Ecto neural progenitor cell (in vitro differentiated cells): ENCODE measurements around the gene RARG.
"Not testable (repeated sequence)": the region's sequence is repeated elsewhere in the genome, so short reads cannot be mapped to it uniquely, and the experiment has no call there.

Experiments used
- DNase-seq: peaks from one replicate; pipeline ENCODE4 v3.0.0-alpha.2; 2018; ENCODE audit warnings: low spot score

Gene RARG

GRCh38 chr12:53170876-53171724, 60.9 kb downstream of the RARG start:
- no peak for DNase-seq

DNA sequence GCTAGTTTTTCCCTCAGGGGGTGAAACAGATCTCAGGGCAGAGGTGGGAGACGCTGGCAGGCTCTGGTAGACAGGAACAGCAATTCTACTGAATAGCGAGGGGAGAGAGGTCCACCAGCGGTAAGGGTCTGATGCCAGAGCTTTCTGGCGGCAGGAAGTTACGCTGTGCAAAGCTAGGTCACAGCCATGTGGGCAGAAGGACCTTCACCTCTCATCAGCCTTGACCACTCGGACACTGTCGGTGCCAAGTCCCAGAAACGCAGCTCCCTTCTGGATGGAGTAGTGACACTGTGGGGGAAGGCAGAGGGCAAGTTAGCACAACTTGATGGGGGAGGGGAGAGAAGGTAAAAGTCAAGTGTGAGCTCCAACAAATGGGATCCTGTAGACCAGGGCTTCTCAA, 61.8 kb downstream of the RARG start:
- DNase-seq, result no peak

DNA sequence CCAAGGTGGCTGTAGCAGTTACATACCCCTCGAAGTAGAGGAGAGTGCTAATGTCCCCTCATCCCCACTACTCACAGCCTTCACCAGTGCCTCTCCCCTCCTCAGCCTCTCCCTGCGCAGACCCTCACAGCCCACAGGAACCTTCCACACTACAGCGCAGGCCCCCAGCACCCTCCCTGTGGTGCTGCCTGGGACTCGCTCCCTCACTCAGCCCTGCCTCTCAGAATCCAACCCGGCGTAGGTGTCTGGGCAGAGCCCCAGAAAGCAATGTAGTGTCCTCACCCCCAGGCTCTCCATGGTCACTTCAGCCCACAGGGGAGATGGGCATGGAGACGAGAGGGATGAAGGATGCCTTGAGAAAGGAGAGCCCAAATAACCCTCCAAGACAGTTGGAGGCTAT, 62.4 kb downstream of the RARG start:
- no peak for DNase-seq

DNA sequence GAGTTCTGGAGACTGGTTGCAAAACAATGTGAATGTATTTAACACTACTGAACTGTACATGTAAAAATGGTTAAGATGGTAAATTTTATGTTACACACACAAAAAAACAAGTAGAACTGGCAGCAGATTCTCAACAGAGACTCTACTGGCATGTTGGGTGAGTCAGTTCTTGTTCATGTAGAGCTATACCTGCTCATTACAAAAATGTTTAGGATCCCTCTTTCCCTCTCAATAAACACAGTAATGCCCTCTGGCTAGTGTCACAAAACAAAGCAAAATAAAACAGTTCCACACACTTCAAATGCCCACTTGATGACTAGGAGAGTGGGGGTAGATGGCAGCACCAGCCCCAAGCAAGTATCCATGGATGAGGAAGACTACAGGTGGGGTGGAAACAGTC, 65.2 kb downstream of the RARG start:
- DNase-seq, result no peak

DNA sequence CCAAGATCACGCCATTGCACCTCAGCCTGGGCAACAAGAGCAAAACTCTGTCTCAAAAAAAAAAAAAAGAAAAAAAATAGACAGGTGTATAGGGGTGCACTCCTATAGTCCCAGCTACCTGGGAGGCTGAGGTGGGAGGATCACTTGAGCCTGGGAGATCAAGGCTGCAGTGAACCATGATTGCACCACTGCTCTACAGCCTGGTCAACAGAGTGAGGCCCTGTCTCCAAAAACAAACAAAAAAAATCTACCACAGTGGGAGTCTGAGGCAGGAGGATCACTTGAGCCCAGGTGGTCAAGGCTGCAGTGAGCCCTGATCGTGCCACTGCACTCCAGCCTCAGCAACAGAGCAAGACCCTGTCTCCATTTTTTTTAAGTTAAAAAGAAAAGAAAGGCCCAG, 69.0 kb downstream of the RARG start:
- DNase-seq, result not testable (repeated sequence)

DNA sequence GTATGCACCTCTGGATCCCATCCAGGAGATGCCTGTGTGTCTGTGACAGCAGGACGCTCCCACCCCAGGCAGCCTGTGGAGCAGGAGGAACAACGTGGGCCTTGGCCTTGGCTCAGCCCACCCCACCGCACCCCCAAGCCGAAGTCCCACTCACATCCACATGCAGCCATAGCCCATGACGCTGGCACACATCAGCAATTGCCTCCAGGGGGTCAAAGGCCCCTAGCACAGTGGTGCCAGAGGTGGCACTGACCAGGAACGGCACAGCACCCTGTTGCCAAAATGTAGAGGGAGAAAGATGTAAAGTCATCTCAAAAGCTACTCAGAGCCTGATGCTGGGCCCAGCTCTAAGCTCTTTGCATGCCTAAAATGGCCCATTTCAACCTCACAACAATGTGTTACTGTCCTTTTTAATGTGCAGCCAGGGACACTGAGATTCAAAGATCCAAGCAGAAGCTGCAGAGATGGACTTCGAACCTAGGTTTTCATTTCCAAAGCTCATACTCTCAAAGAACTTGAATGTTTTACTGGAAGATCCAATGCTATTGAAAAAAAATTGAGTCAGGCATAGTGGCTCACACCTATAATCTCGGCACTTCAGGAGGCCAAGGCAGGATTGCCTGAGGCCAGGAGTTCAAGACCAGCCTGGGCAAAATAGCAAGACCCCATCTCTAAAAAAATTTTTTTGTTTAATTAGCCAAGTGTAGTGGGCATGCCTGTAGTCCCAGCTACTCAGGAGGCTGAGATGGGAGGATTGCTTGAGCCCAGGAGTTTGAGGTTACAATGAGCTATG, 70.7 kb downstream of the RARG start:
- no peak for DNase-seq

GRCh38 chr12:53160673-53161072, 71.3 kb downstream of the RARG start:
- no peak for DNase-seq
